Measurements from ENCODE around the gene IGF2BP2. TPM values are rescaled to one million over a fixed set of nuclear protein-coding genes. Genes with fewer than 3 reads are reported as not detected.
A peak's percentile ranks its signal among the peaks of the same experiment; 100 is the strongest.

Gene IGF2BP2
- total RNA-seq, 4 donors from 2014 or later = 29.3 to 49.8 (median 41.8) TPM

- 91 to 96% methylated on average over 9 of the region's 9 CpGs for whole genome bisulfite sequencing, 2 donors
- DNase-seq (ENCODE audit: low spot score in 2 of 2) = no peak
- H3K27me3 ChIP-seq = no peaks in the 10 kb centered on the region
- H3K36me3 ChIP-seq = no peaks in the 10 kb centered on the region
- no peak for TF ChIP-seq EP300 (IDR thresholded peaks at IDR 0.05)
- no peak for TF ChIP-seq POLR2A (IDR thresholded peaks at IDR 0.05)
- TF ChIP-seq CTCF (IDR thresholded peaks at IDR 0.05) = no peak
- H3K9me3 ChIP-seq = no peaks in the 10 kb centered on the region
- H3K4me3 ChIP-seq = no peak overlapping the region
- H3K4me1 ChIP-seq = peaks cover 0 to 39% (median 8%) of the 10 kb centered on the region in 4 donors
- no peak overlapping the region for H3K27ac ChIP-seq
Measured at GRCh38 chr3:185720326-185720725, 104.5 kb downstream of the IGF2BP2 start.

GRCh38 chr3:185718736-185719593 lies 105.9 kb downstream of the IGF2BP2 start:
- Histone ChIP-seq H3K9me3 (no peaks in the 10 kb centered on the region), H3K4me3 (no peak overlapping the region), H3K4me1 (peaks cover 0 to 45% (median 10%) of the 10 kb centered on the region in 4 donors), H3K27ac (no peak overlapping the region), H3K27me3 (no peaks in the 10 kb centered on the region), H3K36me3 (no peaks in the 10 kb centered on the region)
- WGBS, 2 donors = 87 to 88% methylated on average over 7 of the region's 7 CpGs
- TF ChIP-seq CTCF (IDR thresholded peaks at IDR 0.05) (no peak), EP300 (IDR thresholded peaks at IDR 0.05) (no peak), POLR2A (IDR thresholded peaks at IDR 0.05) (no peak)
- DNase-seq (ENCODE audit: low spot score in 2 of 2) = no peak

GRCh38 chr3:185717627-185718402 lies 107.0 kb downstream of the IGF2BP2 start:
- WGBS, 2 donors = 83 to 85% methylated on average over 9 of the region's 9 CpGs
- no peaks in the 10 kb centered on the region for H3K27me3 ChIP-seq
- no peaks in the 10 kb centered on the region for H3K36me3 ChIP-seq
- H3K4me3 ChIP-seq = no peak overlapping the region
- no peak for TF ChIP-seq EP300 (IDR thresholded peaks at IDR 0.05)
- TF ChIP-seq POLR2A (IDR thresholded peaks at IDR 0.05) = no peak
- TF ChIP-seq CTCF (IDR thresholded peaks at IDR 0.05) = no peak
- peaks cover 0 to 38% (median 10%) of the 10 kb centered on the region in 4 donors for H3K4me1 ChIP-seq
- H3K27ac ChIP-seq = no peak overlapping the region
- DNase-seq (ENCODE audit: low spot score in 2 of 2) = no peak
- H3K9me3 ChIP-seq = no peaks in the 10 kb centered on the region

- Histone ChIP-seq H3K36me3 (no peaks in the 10 kb centered on the region), H3K27me3 (no peaks in the 10 kb centered on the region), H3K27ac (peak overlapping the region in 1 of 4 donors; percentile 14), H3K9me3 (no peaks in the 10 kb centered on the region), H3K4me3 (no peak overlapping the region), H3K4me1 (peaks cover 0 to 34% (median 10%) of the 10 kb centered on the region in 4 donors)
- 23 to 42% methylated on average over 4 of the region's 4 CpGs for WGBS, 2 donors
- no peak for DNase-seq (ENCODE audit: low spot score in 2 of 2)
- TF ChIP-seq CTCF (IDR thresholded peaks at IDR 0.05) (no peak), EP300 (IDR thresholded peaks at IDR 0.05) (no peak), POLR2A (IDR thresholded peaks at IDR 0.05) (no peak)
Measured at GRCh38 chr3:185717121-185717520, 107.7 kb downstream of the IGF2BP2 start.
